ENCODE data around the gene FAM168A.

GRCh38 chr11:73475549-73476095 is 122.3 kb downstream of the FAM168A start:
- TF ChIP-seq POLR2A (IDR thresholded peaks at IDR 0.05) (no peak), CTCF (IDR thresholded peaks at IDR 0.05 in 8 of 11, conservative IDR thresholded peaks at IDR 0.05 in 3 of 11) (no peak), POLR2AphosphoS5 (IDR thresholded peaks at IDR 0.05) (no peak)

Data from spleen (tissue), 7 donors.